A673 (cell line): ENCODE measurements around the gene LRRC72.

Source experiments
- CTCF ChIP-seq: fragments of 300-800, 200-600 bp; sonication (generic); conservative IDR thresholded peaks from 2 replicates; pipeline ENCODE4 v1.5.1; 2017; ENCODE audit warnings: low read depth, mild to moderate bottlenecking, antibody characterized with exemption, low read length, moderate library complexity, mixed read lengths
- EZH2 ChIP-seq: fragments of 200-600 bp; sonication (generic); IDR thresholded peaks from 2 replicates; pipeline ENCODE4 v1.6.1; 2017; ENCODE audit warnings: borderline replicate concordance, low read depth, mild to moderate bottlenecking, mixed read lengths, antibody characterized with exemption, low read length; ENCODE audit not compliant: poor library complexity, severe bottlenecking

- TF ChIP-seq CTCF = no peak
- no peak for TF ChIP-seq EZH2
These were observed 67.4 kb downstream of the LRRC72 start for GRCh38 chr7:16594061-16594460.
